GM12875 (cell line): ENCODE measurements around the gene TXNRD3.
A peak's percentile ranks its signal among the peaks of the same experiment; 100 is the strongest.

Experiments used
- H3K4me3 ChIP-seq: one replicate; pipeline ENCODE4 v1.5.1; 2011; ENCODE audit warnings: low read depth, low read length, control low read depth
- CTCF ChIP-seq: IDR thresholded peaks from 2 replicates; pipeline ENCODE4 v1.5.1; 2011; ENCODE audit warnings: low read depth, mild to moderate bottlenecking, control low read depth, inconsistent platforms, low read length, moderate library complexity, borderline replicate concordance; ENCODE audit not compliant: insufficient read depth

Gene TXNRD3

GRCh38 chr3:126654571-126655383 is at the start of gene TXNRD3:
Gene TXNRD3 (minus strand): TSS chr3:126655124.
- peak within 1 kb of the TSS; percentile 17 for H3K4me3 ChIP-seq
- no peak for TF ChIP-seq CTCF

- peak; percentile 36; the same call in 1 of the 2 replicates for TF ChIP-seq CTCF
- peak within 1 kb of the TSS; percentile 72 for H3K4me3 ChIP-seq
Measured at GRCh38 chr3:126703512-126704493, 48.9 kb upstream of the TXNRD3 start, which contains the start of gene CHCHD6. Gene CHCHD6 (plus strand): TSS chr3:126704240. CDS start chr3:126704313, 73 bp downstream.

- TF ChIP-seq CTCF, result no peak
- H3K4me3 ChIP-seq, result no peak overlapping the region
Measured at GRCh38 chr3:126699011-126699410, 44.1 kb upstream of the TXNRD3 start.

GRCh38 chr3:126696701-126697267 is 41.9 kb upstream of the TXNRD3 start:
- TF ChIP-seq CTCF, result no peak

GRCh38 chr3:126693921-126694320 is 39.0 kb upstream of the TXNRD3 start:
- H3K4me3 ChIP-seq, result no peak overlapping the region
- no peak for TF ChIP-seq CTCF

More at GRCh38 chr3:126696701-126697267, 41.9 kb upstream of the TXNRD3 start:
- H3K4me3 ChIP-seq, result no peak overlapping the region

- H3K4me3 ChIP-seq, result no peak overlapping the region
- no peak for TF ChIP-seq CTCF
Measured at GRCh38 chr3:126692858-126693257, 37.9 kb upstream of the TXNRD3 start.
